SIG-M5 treated with dmso at 0.1 percent for 504 hours (cell line): ENCODE data around the gene GRIK1.
A peak's percentile ranks its signal among the peaks of the same experiment; 100 is the strongest.

ENCODE experiments used
- DNase-seq: peaks from one replicate; lab custom pipeline; 2025; ENCODE audit not compliant: unreplicated experiment; lab: John Stamatoyannopoulos, UW

The GRIK1 gene

DNA sequence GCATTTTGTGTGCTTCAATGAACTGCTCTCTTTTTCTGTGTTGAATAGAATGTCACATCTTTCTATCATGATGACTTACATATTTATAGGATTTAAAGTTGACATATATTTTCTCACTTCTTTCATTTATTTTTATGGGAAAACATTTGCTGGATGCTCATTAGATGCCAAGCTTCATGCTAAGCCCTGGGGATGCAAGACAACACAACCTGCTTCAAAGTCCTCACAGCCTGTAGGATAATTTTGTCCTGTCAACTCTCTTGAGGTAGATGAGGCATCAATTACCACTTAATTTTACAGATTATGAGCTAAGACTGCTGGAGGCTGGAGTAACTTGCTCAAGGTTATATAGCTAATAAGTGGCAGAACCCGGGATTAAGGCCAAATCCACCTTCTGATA lies 264.3 kb downstream of the GRIK1 start:
- no peak for DNase-seq

DNA sequence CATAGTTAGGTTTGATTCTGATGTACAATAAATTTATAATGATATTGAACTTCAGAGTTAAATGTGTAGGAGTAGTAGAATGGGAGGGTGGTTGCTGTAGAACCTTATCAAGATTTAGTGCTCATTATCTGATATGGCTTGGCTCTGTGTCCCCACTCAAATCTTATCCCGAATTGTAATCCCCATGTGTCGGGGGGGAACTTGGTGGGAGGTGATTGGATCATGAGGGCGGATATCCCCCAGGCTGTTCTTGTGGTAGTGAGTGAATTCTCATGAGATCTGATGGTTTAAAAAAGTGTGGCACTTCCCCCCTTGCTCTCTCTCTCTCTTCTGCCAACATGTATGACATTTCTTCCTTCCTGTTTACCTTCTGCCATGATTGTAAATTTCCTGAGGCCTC lies 265.5 kb downstream of the GRIK1 start:
- no peak for DNase-seq

DNA sequence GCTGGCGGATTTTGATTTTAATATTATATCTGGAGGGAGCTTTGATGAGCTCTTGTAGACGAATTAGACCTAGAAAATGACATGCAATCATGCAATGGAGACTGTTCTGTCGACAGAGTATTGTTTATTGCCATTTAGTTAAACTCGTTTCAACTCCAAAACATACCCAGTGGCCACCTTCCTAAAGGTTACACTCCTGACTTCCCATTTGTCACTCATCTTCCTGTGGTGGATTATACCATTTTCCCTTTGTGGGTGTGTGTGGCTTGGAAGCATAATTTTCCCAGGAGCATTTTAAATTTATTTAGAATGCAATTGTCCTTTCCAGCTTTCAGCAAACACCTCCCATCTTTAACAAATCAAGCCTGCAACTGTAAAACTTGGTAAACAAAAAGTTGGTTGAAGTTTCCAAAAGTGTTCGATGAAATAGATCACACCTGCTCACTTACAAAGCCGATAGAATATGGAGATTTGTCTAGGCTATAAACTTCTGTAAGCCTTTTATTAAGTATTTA lies 266.6 kb downstream of the GRIK1 start:
- no peak for DNase-seq

DNA sequence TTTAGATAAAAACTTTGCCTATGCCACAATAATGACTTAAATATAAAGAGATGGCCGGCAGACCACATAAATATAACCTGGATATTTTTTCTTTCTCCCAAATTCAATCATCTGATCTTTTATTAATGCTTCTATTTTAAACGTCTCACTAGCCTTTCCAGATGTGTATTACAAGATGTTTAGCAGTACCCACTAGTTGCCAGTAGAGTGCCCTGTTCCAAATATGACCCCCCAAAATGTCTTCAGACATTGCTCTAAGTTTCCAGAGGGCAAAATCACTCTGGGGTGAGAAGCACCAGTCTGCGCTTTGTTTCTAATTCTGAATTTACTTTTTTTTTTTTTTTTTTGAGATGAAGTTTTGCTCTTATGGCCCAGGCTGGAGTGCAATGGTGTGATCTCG lies 268.1 kb downstream of the GRIK1 start:
- DNase-seq: peak; percentile 14

DNA sequence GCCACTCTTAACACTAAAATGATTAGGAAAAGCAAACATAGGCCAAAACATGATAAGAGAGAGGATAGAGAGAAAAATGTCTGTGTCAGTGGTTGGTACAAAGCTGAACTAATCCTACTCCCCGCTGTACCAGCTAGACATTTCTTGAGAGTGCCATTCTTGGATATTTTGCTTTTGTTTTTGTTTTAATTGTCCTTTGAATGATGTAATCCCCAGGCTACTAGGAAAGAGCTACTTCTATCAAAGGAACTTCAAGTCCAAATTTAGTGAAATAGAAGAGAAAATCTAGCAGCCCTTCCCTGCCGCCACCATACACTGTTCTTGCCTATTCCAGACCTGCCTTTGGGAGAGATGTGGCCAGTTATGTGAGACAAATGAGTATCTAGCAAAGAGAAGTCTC lies 269.6 kb downstream of the GRIK1 start:
- no peak for DNase-seq

- DNase-seq: no peak
Observed at GRCh38 chr21:29669416-29669815, 270.4 kb downstream of the GRIK1 start.

DNA sequence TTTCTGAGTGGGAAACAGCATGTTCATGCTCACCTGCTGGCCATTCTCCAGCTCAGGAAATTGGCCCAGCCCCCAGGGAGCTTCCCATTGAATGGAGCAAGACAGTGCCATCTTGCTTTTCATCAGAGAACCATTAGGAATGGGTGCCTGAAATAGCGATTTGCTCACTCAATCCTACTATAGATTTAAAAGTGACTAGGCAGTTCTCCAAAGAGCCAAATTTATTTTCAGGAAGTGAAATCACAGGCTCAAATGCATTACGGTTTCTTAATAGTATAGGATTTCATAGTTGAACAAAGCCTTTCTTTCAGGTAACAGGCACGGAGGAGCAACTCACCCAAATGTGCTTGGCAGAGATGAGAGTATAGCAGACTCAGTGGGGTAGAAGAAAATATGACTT lies 272.1 kb downstream of the GRIK1 start:
- DNase-seq: peak; percentile 49

GRCh38 chr21:29664615-29665014 lies 275.2 kb downstream of the GRIK1 start:
- no peak for DNase-seq

- no peak for DNase-seq
Observed at GRCh38 chr21:29661672-29662442, 277.9 kb downstream of the GRIK1 start.

DNA sequence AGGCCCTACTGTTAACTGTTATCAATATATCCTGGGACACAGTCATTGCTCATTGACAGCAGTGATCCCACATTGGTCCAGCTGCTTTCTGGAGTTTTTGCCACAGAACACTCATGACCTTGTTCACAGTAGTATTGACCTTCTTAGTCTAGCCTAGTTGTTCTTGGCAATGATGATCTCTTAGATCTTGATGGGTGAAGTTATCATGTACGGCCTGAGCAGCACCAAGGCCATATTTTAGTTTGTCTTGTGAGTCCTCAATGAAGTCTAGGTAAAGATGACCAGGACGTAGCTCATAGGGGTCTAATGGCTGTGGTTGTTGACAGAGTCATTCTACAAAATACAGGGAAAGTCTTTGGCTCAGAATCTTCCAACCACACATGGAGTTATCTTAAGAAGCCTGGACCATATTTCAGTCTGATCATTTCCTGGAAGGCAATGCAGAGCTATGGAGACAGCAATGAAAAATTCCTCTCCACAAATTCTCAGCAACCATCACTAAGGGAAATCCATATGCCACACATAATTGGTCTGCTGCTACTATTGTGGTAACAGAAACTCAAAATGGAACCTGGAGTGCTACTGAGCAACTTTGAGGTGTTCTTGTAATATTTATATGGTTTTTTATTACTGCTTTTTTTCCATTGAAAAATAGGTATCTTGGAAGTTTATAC lies 279.6 kb downstream of the GRIK1 start:
- DNase-seq: no peak

GRCh38 chr21:29658934-29659203 lies 280.9 kb downstream of the GRIK1 start:
- DNase-seq: no peak

- no peak for DNase-seq
Observed at GRCh38 chr21:29658177-29658933, 281.4 kb downstream of the GRIK1 start.

GRCh38 chr21:29657240-29657989 lies 282.4 kb downstream of the GRIK1 start:
- DNase-seq: no peak

- peak; percentile 89 for DNase-seq
Observed at GRCh38 chr21:29656504-29657239, 283.1 kb downstream of the GRIK1 start.

DNA sequence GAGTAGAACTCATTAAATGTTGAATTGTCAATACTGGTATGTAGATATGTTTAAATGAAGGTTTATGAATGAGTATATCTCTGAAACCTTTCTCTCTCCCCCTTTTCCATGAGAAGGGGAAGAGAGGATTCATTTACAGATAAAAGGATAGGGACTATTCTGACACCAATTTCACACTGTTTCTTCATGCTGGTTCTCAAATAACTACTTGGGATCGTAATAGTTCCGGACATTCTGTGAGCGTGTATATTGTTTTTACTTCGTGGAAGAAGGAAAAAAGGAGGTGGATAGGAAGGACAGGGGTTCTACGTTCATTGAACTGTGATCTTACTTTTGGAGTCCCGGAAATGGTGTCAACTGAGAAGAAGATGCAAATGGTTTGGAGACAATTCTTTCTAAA lies 284.2 kb downstream of the GRIK1 start:
- no peak for DNase-seq

DNA sequence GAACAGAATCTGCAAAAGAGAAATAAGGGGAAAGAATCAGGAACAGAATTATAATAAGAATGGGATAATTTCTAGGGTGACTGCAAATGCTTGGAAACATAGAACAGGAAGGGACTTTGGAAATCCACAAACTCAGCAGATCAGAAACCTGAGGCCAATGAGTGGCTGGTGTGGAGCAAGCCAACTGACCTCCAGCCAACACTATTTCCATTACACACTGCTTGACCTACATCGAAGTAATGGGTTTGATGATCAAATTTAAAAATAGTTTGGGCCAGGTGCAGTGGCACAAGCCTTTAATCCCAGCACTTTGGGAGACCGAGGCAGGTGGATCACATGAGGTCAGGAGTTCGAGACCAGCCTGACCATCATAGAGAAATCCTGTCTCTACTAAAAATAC lies 284.9 kb downstream of the GRIK1 start:
- DNase-seq: no peak

DNA sequence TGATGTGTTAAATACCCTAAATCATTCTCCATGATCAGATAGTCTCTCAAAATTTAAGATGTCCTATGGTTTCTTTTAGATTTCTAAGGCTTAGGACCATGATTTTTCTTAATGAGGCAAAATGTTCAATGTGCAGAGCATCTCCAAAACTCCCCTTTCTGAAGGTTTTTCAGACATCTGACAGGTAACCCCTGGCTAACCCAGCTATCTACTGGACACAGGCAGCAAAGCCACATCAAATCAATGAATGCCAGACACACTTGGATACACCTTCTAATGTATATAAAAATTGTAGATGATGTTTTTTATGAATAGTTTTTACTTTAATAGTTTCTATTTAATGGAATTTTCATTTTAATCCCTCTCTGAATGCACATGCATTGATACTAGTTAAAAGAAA lies 285.6 kb downstream of the GRIK1 start:
- no peak for DNase-seq

DNA sequence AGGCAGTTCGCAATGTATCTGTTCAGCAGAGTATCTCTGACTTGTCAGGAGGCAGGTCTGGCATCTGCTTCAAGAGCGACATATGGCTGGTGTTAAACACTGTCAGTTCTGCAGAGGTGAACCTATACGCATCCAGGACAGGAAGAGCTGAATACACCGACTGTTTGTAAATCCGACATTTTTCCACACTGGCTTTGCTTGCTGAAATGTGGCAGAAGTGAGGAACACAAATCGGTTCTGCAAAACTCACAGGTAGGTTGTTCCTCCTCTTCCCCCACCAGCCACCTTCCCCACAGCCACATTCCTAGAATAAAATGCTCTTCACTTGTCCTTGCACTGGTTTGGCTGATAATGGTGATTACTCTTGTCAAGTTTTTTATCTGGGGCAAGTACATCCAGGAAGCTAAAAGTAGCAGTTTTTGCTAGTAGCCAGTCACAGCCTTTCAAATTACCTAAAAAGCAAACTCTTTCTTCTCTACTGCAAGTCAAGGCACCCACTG lies 289.2 kb downstream of the GRIK1 start:
- no peak for DNase-seq

- DNase-seq: no peak
Observed at GRCh38 chr21:29649406-29649814, 290.4 kb downstream of the GRIK1 start.

GRCh38 chr21:29648710-29649240 lies 291.0 kb downstream of the GRIK1 start:
- no peak for DNase-seq
